Fibroblast of pulmonary artery (primary cell): ENCODE results near the gene TOMM70.

Experiments
- DNase-seq: peaks from one replicate; pipeline ENCODE4 v3.0.0-alpha.2; 2010; ENCODE audit warnings: low read depth
- H3K4me3 ChIP-seq: replicated peaks from 2 replicates; pipeline ENCODE4 v1.5.1; 2011; ENCODE audit warnings: low read depth, mild to moderate bottlenecking, control low read depth, low read length, moderate library complexity
- CTCF ChIP-seq: IDR thresholded peaks from 2 replicates; pipeline ENCODE4 v1.5.1; 2011; ENCODE audit warnings: mild to moderate bottlenecking, control low read depth, low read length, inconsistent platforms; ENCODE audit errors: missing control alignments

The TOMM70 gene

GRCh38 chr3:100411091-100411982, 10.4 kb upstream of the TOMM70 start:
- H3K4me3 ChIP-seq, result no peak overlapping the region
- no peak for TF ChIP-seq CTCF
- no peak for DNase-seq

- H3K4me3 ChIP-seq, result no peak overlapping the region
- no peak for DNase-seq
- TF ChIP-seq CTCF, result no peak
These were observed 7.2 kb upstream of the TOMM70 start for GRCh38 chr3:100407977-100408532.

- TF ChIP-seq CTCF, result no peak
These were observed 6.3 kb upstream of the TOMM70 start for GRCh38 chr3:100407164-100407563.

GRCh38 chr3:100404250-100404548, 3.3 kb upstream of the TOMM70 start:
- no peak overlapping the region for H3K4me3 ChIP-seq
- no peak for DNase-seq
- TF ChIP-seq CTCF, result no peak

More at GRCh38 chr3:100407164-100407563, 6.3 kb upstream of the TOMM70 start:
- no peak overlapping the region for H3K4me3 ChIP-seq
- no peak for DNase-seq

- DNase-seq, result no peak
- TF ChIP-seq CTCF, result no peak
- H3K4me3 ChIP-seq, result peak overlapping the region; percentile 92
These were observed 2.7 kb upstream of the TOMM70 start for GRCh38 chr3:100403362-100404249.

GRCh38 chr3:100402891-100403290, 2.0 kb upstream of the TOMM70 start:
- DNase-seq, result no peak
- H3K4me3 ChIP-seq, result peak overlapping the region; percentile 92
- TF ChIP-seq CTCF, result no peak
